ENCODE data around the gene FSD2. TPM values are rescaled to one million over a fixed set of nuclear protein-coding genes. Genes with fewer than 3 reads are reported as not detected.

The FSD2 gene
- total and polyA plus RNA-seq, 10 donors = 0.02 to 0.03 (median 0.02) TPM; not detected in 7

- intact Hi-C loops (cut with DNase I; ENCODE audit: low total_unique reads) = no loop called here
- WGBS, 5 donors = 87 to 96% (median 87%) methylated on average over 3 to 4 of the region's 4 CpGs
- no peak overlapping the region for H3K4me3 ChIP-seq
- H3K9me3 ChIP-seq = peaks cover 0 to 23% (median 9%) of the 10 kb centered on the region in 8 donors
- H3K36me3 ChIP-seq = no peaks in the 10 kb centered on the region
- peaks cover 0 to 49% (median 6%) of the 10 kb centered on the region in 7 donors for H3K27me3 ChIP-seq (replicated peaks in 1 of 7)
- DNase-seq = no peak
- H3K27ac ChIP-seq = no peak overlapping the region
- TF ChIP-seq CTCF (IDR thresholded peaks at IDR 0.05 in 8 of 11, conservative IDR thresholded peaks at IDR 0.05 in 3 of 11) = no peak
- TF ChIP-seq POLR2A (IDR thresholded peaks at IDR 0.05) = no peak
- TF ChIP-seq POLR2AphosphoS5 (IDR thresholded peaks at IDR 0.05) = no peak
- peaks cover under 1 to 6% (median 4%) of the 10 kb centered on the region in 6 donors for H3K4me1 ChIP-seq
Measured at GRCh38 chr15:82715003-82715402, 90.9 kb downstream of the FSD2 start.

- no peaks in the 10 kb centered on the region for H3K36me3 ChIP-seq
- no peak for DNase-seq
- WGBS, 5 donors = 50 to 71% (median 70%) methylated on average over 2 to 3 of the region's 3 CpGs
- peaks cover 4 to 15% (median 11%) of the 10 kb centered on the region in 6 donors for H3K4me1 ChIP-seq
- intact Hi-C loops (cut with DNase I; ENCODE audit: low total_unique reads) = no loop called here
- peaks cover 0 to 23% (median 9%) of the 10 kb centered on the region in 8 donors for H3K9me3 ChIP-seq
- H3K27me3 ChIP-seq (replicated peaks in 1 of 7) = peaks cover 0 to 57% (median 12%) of the 10 kb centered on the region in 7 donors
- no peak overlapping the region for H3K4me3 ChIP-seq
- TF ChIP-seq POLR2AphosphoS5 (IDR thresholded peaks at IDR 0.05) (no peak), CTCF (IDR thresholded peaks at IDR 0.05 in 8 of 11, conservative IDR thresholded peaks at IDR 0.05 in 3 of 11) (no peak), POLR2A (IDR thresholded peaks at IDR 0.05) (no peak)
- H3K27ac ChIP-seq = no peak overlapping the region
Measured at GRCh38 chr15:82714016-82714415, 91.9 kb downstream of the FSD2 start.

- H3K4me1 ChIP-seq = peaks cover 4 to 19% (median 14%) of the 10 kb centered on the region in 6 donors
- intact Hi-C loops (cut with DNase I; ENCODE audit: low total_unique reads) = no loop called here
- DNase-seq = no peak
- 65 to 89% (median 81%) methylated on average over 3 of the region's 3 CpGs for whole genome bisulfite sequencing, 5 donors
- TF ChIP-seq POLR2AphosphoS5 (IDR thresholded peaks at IDR 0.05) (no peak), CTCF (IDR thresholded peaks at IDR 0.05 in 8 of 11, conservative IDR thresholded peaks at IDR 0.05 in 3 of 11) (no peak), POLR2A (IDR thresholded peaks at IDR 0.05) (no peak)
- no peak overlapping the region for H3K27ac ChIP-seq
- no peaks in the 10 kb centered on the region for H3K36me3 ChIP-seq
- peaks cover 0 to 8% (median 6%) of the 10 kb centered on the region in 8 donors for H3K9me3 ChIP-seq
- peaks cover 0 to 71% (median 12%) of the 10 kb centered on the region in 7 donors for H3K27me3 ChIP-seq (replicated peaks in 1 of 7)
- H3K4me3 ChIP-seq = no peak overlapping the region
Measured at GRCh38 chr15:82712036-82712435, 93.8 kb downstream of the FSD2 start.

- Histone ChIP-seq H3K27ac (no peak overlapping the region), H3K9me3 (no peaks in the 10 kb centered on the region), H3K4me3 (no peak overlapping the region), H3K36me3 (no peaks in the 10 kb centered on the region), H3K4me1 (peaks cover 4 to 19% (median 14%) of the 10 kb centered on the region in 6 donors), H3K27me3 (replicated peaks in 1 of 7) (peaks cover 0 to 72% (median 12%) of the 10 kb centered on the region in 7 donors)
- DNase-seq = no peak
- intact Hi-C loops (cut with DNase I; ENCODE audit: low total_unique reads) = no loop called here
- TF ChIP-seq POLR2A (IDR thresholded peaks at IDR 0.05) = no peak
- TF ChIP-seq POLR2AphosphoS5 (IDR thresholded peaks at IDR 0.05) = no peak
- no peak for TF ChIP-seq CTCF (IDR thresholded peaks at IDR 0.05 in 8 of 11, conservative IDR thresholded peaks at IDR 0.05 in 3 of 11)
- WGBS, 5 donors = 95 to 98% (median 97%) methylated on average over 23 to 26 of the region's 26 CpGs
Measured at GRCh38 chr15:82710926-82711490, 94.9 kb downstream of the FSD2 start.
